PC-9 (cell line): ENCODE measurements around the gene USH2A.

Source experiments
- CTCF ChIP-seq: fragments of 200-600 bp; sonication (generic); conservative IDR thresholded peaks from 2 replicates; pipeline ENCODE4 v1.6.1; 2017; ENCODE audit warnings: mixed run types, antibody characterized with exemption, mild to moderate bottlenecking, moderate library complexity
- EZH2 ChIP-seq: fragments of 200-600 bp; sonication (generic); IDR thresholded peaks from 2 replicates; pipeline ENCODE4 v1.8.0; 2017; ENCODE audit warnings: antibody characterized with exemption, low read depth

GRCh38 chr1:215833941-215834729 lies 589.1 kb downstream of the USH2A start:
- TF ChIP-seq CTCF = no peak
- TF ChIP-seq EZH2 = no peak
